HT-29 (cell line): Measurements from ENCODE around the gene PPP1CA. TPM values are rescaled to one million over a fixed set of nuclear protein-coding genes. Genes with fewer than 3 reads are reported as not detected.

ENCODE experiments used
- DNase-seq: peaks from one replicate; pipeline ENCODE4 v3.0.0-alpha.2; 2015; ENCODE audit warnings: low spot score
- small RNA-seq: library from RNA; depleted of rRNA; stranded (forward); fragments of <200 nt; gene quantifications from one replicate; pipeline ENCODE3, GENCODE V24; 2014
- total RNA-seq: library from RNA; depleted of rRNA; stranded (reverse); fragments of >200 nt; shearing (Covaris generic); gene quantifications from 2 replicates; pipeline ENCODE4 v1.2.3, GENCODE V29; 2014; rRNA removed

Gene PPP1CA
- total RNA-seq, 1 experiment from 2014 or later: 610 TPM

GRCh38 chr11:67353317-67354074, 48.2 kb downstream of the PPP1CA start, which contains the start of gene POLD4:
TSS of gene POLD4 (minus strand) at chr11:67353546. CDS start at chr11:67353399, 147 bp downstream.
- DNase-seq: peak; percentile 98

- DNase-seq: peak; percentile 85
These were observed 48.9 kb downstream of the PPP1CA start for GRCh38 chr11:67352546-67353316.

- peak; percentile 94 for DNase-seq
These were observed 50.2 kb downstream of the PPP1CA start for GRCh38 chr11:67351275-67352005.

- DNase-seq: no peak
These were observed 51.7 kb downstream of the PPP1CA start for GRCh38 chr11:67349928-67350465.

GRCh38 chr11:67349457-67349856, 52.2 kb downstream of the PPP1CA start:
- DNase-seq: no peak

- DNase-seq: no peak
These were observed 52.6 kb downstream of the PPP1CA start for GRCh38 chr11:67349036-67349435.

Small RNAs within 50 kb of the gene (small RNA-seq; reads per million reads assigned to genes)
- gene RN7SKP239 (1.3 reads per million, percentile 48 among the genes with 10 or more reads in this experiment), gene RNU6-1238P (not detected)

Other genes starting within 250 kb of the PPP1CA start
- gene GRK2, start 135.4 kb downstream of the PPP1CA start, total RNA-seq: 270 and 294 TPM in 2 replicates
- gene ANKRD13D, start 112.6 kb downstream of the PPP1CA start, total RNA-seq: 100 and 107 TPM in 2 replicates
- gene SSH3, start 98.3 kb downstream of the PPP1CA start, total RNA-seq: 180 TPM in 2 replicates
- gene POLD4, start 48.3 kb downstream of the PPP1CA start, total RNA-seq: 137 and 138 TPM in 2 replicates
- gene CLCF1, start 28.3 kb downstream of the PPP1CA start, total RNA-seq: 25.5 and 29.7 TPM in 2 replicates
- 35.2 and 38.4 TPM in 2 replicates for gene RAD9A, start 9.9 kb downstream of the PPP1CA start, total RNA-seq
- 0.15 TPM in 1 of 2 replicates, not detected in the other for gene TBC1D10C, start 2.2 kb upstream of the PPP1CA start, total RNA-seq
- 0.70 and 0.76 TPM in 2 replicates for gene CARNS1, start 13.8 kb upstream of the PPP1CA start, total RNA-seq
- 125 and 137 TPM in 2 replicates for gene RPS6KB2, start 26.6 kb upstream of the PPP1CA start, total RNA-seq
- gene PTPRCAP, start 35.8 kb upstream of the PPP1CA start, total RNA-seq: 1.9 and 4.0 TPM in 2 replicates
- 357 and 366 TPM in 2 replicates for gene CORO1B, start 41.6 kb upstream of the PPP1CA start, total RNA-seq
- 0.34 TPM in 1 of 2 replicates, not detected in the other for gene GPR152, start 50.9 kb upstream of the PPP1CA start, total RNA-seq
- gene CABP4, start 53.5 kb upstream of the PPP1CA start, total RNA-seq: 11.8 and 16.2 TPM in 2 replicates
- gene TMEM134, start 67.4 kb upstream of the PPP1CA start, total RNA-seq: 42.5 and 67.7 TPM in 2 replicates
- gene AIP, start 81.2 kb upstream of the PPP1CA start, total RNA-seq: 149 and 151 TPM in 2 replicates
- 60.8 and 67.1 TPM in 2 replicates for gene PITPNM1, start 103.5 kb upstream of the PPP1CA start, total RNA-seq
- 99.2 and 102 TPM in 2 replicates for gene CDK2AP2, start 106.3 kb upstream of the PPP1CA start, total RNA-seq
- not detected in 2 replicates for gene CABP2, start 121.6 kb upstream of the PPP1CA start, total RNA-seq
- 2,847 and 3,158 TPM in 2 replicates for gene GSTP1, start 182.0 kb upstream of the PPP1CA start, total RNA-seq
- gene NDUFV1, start 205.1 kb upstream of the PPP1CA start, total RNA-seq: 384 and 431 TPM in 2 replicates
- 60.0 and 72.9 TPM in 2 replicates for gene NUDT8, start 228.1 kb upstream of the PPP1CA start, total RNA-seq
- 2.2 and 5.4 TPM in 2 replicates for gene TBX10, start 237.9 kb upstream of the PPP1CA start, total RNA-seq
- 2.0 and 7.3 TPM in 2 replicates for gene ACY3, start 248.9 kb upstream of the PPP1CA start, total RNA-seq